Activated CD8-positive, alpha-beta memory T cell treated with anti-CD3 and anti-CD28 coated beads, Interleukin-2, amount 50 U/mL, for 4 hours (primary cell): ENCODE measurements around the gene EPS8L3.

Source experiments
- DNase-seq: peaks from one replicate; pipeline ENCODE4 v3.0.0-alpha.2; 2020

Gene EPS8L3

GRCh38 chr1:109763646-109764415 lies at the start of gene EPS8L3:
EPS8L3 (minus strand) TSS chr1:109763923; CDS start chr1:109761749, 2,174 bp downstream.
- DNase-seq: peak; percentile 6

- DNase-seq: no peak
Observed at GRCh38 chr1:109812691-109813393, 49.1 kb upstream of the EPS8L3 start.

- DNase-seq: no peak
Observed at GRCh38 chr1:109808703-109809102, 45.0 kb upstream of the EPS8L3 start.

DNA sequence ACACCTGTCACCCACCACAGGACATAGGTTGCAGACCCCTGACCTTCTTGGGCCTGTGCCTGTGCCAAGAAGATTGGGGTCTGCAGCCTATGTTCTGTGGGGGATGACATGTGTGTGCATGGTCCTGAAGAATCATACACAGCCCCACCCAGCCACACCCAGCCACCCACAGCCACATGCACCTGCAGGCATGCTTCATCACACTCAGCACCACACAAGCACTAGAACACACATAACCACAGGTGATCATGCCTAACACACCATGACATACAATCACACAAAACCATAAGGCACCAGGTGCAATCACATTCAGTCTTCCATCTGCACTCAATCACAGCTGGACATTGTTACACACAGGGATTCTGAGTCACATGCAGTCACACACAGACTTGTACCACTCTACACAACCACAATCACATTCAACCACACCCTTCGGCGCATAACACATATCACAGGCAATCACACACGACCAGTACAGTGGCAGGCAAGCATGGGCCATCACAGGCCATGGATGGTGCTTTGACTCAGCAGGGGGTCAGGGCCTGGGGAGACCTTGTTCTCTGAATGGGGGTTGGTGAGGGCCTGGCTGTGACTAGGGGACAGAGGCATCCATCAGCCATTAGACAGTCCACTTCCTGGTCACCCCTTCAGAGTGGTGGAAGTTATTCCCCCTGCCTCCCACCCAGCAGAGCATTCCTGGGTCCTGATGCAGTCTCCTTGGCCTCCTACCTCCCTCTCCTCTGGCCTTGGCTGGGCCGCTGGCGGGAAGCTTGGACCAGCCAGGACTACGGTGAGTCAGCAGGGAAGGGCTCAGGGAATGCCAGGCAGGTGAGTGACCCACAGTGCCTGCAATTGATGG lies 44.3 kb upstream of the EPS8L3 start:
- DNase-seq: no peak

- no peak for DNase-seq
Observed at GRCh38 chr1:109807402-109807801, 43.7 kb upstream of the EPS8L3 start.

- no peak for DNase-seq
Observed at GRCh38 chr1:109806733-109807400, 43.1 kb upstream of the EPS8L3 start.

- DNase-seq: peak; percentile 2
Observed at GRCh38 chr1:109805486-109806165, 41.9 kb upstream of the EPS8L3 start.

DNA sequence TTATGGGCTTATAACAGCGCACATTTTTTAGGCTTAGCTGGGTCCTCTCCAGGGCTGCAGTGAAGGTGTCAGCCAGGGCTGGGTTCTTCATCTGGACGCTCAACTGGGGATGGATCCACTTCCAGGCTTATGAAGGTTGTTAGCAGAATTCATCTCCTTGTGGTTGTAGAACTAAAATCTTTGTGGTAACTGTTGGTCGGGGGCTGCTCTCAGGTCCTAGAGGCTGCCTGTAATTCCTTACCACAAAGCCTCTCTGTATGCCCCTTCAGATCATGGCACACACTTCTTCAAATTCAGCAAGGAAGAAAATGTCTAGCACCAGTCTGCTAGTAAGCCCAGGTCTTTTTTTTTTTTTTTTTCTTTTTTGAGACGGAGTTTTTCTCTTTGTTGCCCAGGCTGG lies 40.9 kb upstream of the EPS8L3 start:
- DNase-seq: peak; percentile 1

GRCh38 chr1:109803901-109804331 lies 40.2 kb upstream of the EPS8L3 start:
- peak; percentile 13 for DNase-seq

GRCh38 chr1:109802901-109803561 lies 39.3 kb upstream of the EPS8L3 start:
- DNase-seq: no peak

DNA sequence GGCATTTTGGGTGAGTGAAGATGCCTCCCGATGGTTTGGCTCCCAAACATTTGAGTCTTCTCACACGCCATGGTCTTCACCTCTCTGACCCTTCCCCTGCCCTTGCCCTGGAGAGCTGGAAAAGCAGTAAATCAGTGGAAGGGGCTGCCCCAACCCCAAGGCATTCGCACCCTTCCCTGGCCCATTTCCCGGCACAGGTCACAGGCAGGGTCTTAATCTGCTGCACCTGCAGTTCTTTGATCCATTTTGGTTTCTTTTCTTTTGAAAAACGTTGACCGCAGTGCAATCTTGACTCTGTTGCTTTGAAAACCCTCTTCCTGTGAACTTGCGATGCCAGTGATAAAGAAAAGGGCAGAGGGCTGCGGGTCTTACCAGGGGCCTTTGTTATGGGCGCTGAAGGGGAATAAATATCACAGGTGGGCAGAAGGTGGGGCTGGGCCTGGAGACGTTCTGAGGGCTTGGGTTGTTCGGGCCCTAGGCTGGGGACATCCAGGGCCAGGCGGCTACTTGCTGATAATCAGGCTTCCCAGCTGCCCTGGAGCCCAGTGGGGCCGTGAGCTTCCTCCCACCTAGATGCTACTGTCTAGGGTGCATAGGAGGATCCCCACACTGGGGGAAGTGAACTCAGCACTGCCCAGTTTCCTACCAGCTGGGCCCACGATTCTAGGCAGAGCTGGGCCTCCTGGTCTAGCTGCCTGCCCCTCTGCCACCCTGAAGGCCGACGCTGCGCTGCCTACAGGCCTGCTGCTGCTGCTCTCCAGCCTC lies 38.6 kb upstream of the EPS8L3 start:
- peak; percentile 35 for DNase-seq

- DNase-seq: no peak
Observed at GRCh38 chr1:109801791-109802135, 38.0 kb upstream of the EPS8L3 start.

- no peak for DNase-seq
Observed at GRCh38 chr1:109800291-109800690, 36.6 kb upstream of the EPS8L3 start.

DNA sequence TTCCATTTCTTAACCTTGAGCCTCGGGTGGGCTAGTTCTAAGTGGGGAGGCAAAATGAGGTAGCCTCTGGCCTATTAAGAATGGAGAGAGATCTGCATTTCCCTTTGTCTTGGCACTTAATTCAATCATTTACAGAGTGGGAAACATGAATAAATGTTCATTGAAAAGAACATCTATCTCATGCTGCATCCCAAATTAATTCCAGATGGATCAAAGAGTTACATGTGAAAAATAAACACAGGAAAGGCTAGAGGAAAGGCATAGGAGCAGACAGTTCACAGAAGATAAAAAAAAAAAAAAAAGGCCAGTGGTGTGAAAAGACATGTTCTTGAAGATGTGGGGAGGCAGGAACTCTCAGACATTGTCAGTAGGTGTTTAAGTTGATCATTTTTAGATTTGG lies 35.7 kb upstream of the EPS8L3 start:
- DNase-seq: no peak

DNA sequence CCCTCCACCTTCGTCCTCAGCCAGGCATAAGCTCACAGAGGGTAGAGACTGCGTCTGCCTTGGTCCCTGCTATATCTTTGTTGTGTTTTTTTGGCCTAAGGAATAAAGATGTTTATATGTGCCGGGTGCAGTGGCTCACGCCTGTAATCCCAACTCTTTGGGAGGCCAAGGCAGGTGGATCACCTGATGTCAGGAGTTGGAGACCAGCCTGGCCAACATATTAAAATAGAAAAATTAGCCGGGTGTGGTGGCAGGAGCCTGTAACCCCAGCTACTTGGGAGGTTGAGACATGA lies 33.5 kb upstream of the EPS8L3 start:
- peak; percentile 1 for DNase-seq

GRCh38 chr1:109796484-109797302 lies 33.0 kb upstream of the EPS8L3 start:
- DNase-seq: no peak

GRCh38 chr1:109794319-109795132 lies 30.8 kb upstream of the EPS8L3 start:
- DNase-seq: peak; percentile 14

GRCh38 chr1:109793486-109794318 lies 30.0 kb upstream of the EPS8L3 start:
- peak; percentile 48 for DNase-seq
